ENCODE data around the gene CSDE1.

CSDE1 gene

GRCh38 chr1:114692947-114693346 lies 64.8 kb downstream of the CSDE1 start:
- Histone ChIP-seq H3K36me3 (ENCODE audit: control insufficient read depth, low read length) (no peaks in the 10 kb centered on the region), H4K20me1 (ENCODE audit: control insufficient read depth, insufficient read depth, low read depth, low read length) (no peaks in the 10 kb centered on the region), H3K27me3 (ENCODE audit: control insufficient read depth, low read length) (no peaks in the 10 kb centered on the region; the same call in 1 of the 2 replicates), H3K9me2 (replicated peaks; ENCODE audit: control insufficient read depth, low read length) (no peaks in the 10 kb centered on the region), H3K9me3 (ENCODE audit: control insufficient read depth, insufficient read depth, low read length) (no peaks in the 10 kb centered on the region), H3K4me1 (ENCODE audit: control insufficient read depth, low read length) (no peaks in the 10 kb centered on the region), H3K4me2 (ENCODE audit: low read length) (no peak overlapping the region), H3F3A (ENCODE audit: control insufficient read depth, insufficient read depth) (no peaks in the 10 kb centered on the region), H3K4me3 (ENCODE audit: low read length) (no peak overlapping the region), H3K27ac (ENCODE audit: low read depth, low read length) (no peak overlapping the region), H3K79me2 (ENCODE audit: control insufficient read depth, low read length) (no peaks in the 10 kb centered on the region)
- no peak for TF ChIP-seq EZH2phosphoT487 (IDR thresholded peaks at IDR 0.05; ENCODE audit: borderline replicate concordance, low read length)
- no peak for TF ChIP-seq CTCF (IDR thresholded peaks at IDR 0.05; ENCODE audit: low read depth, low read length, poor library complexity, severe bottlenecking)

GRCh38 chr1:114691061-114691460 lies 66.7 kb downstream of the CSDE1 start:
- no peaks in the 10 kb centered on the region for H3K36me3 ChIP-seq (ENCODE audit: control insufficient read depth, low read length)
- no peaks in the 10 kb centered on the region for H3K4me1 ChIP-seq (ENCODE audit: control insufficient read depth, low read length)
- 0 out of 2 replicates have a peak, but pooled peaks cover 2% of the 10 kb centered on the region for H3K27me3 ChIP-seq (ENCODE audit: control insufficient read depth, low read length)
- TF ChIP-seq EZH2phosphoT487 (IDR thresholded peaks at IDR 0.05; ENCODE audit: borderline replicate concordance, low read length) (no peak), CTCF (IDR thresholded peaks at IDR 0.05; ENCODE audit: low read depth, low read length, poor library complexity, severe bottlenecking) (no peak)
- H3F3A ChIP-seq (ENCODE audit: control insufficient read depth, insufficient read depth): no peaks in the 10 kb centered on the region
- no peak overlapping the region for H3K4me2 ChIP-seq (ENCODE audit: low read length)
- no peaks in the 10 kb centered on the region for H3K9me3 ChIP-seq (ENCODE audit: control insufficient read depth, insufficient read depth, low read length)
- no peaks in the 10 kb centered on the region for H4K20me1 ChIP-seq (ENCODE audit: control insufficient read depth, insufficient read depth, low read depth, low read length)
- no peak overlapping the region for H3K4me3 ChIP-seq (ENCODE audit: low read length)
- H3K27ac ChIP-seq (ENCODE audit: low read depth, low read length): no peak overlapping the region
- no peaks in the 10 kb centered on the region for H3K9me2 ChIP-seq (replicated peaks; ENCODE audit: control insufficient read depth, low read length)
- H3K79me2 ChIP-seq (ENCODE audit: control insufficient read depth, low read length): no peaks in the 10 kb centered on the region

GRCh38 chr1:114690148-114690547 lies 67.6 kb downstream of the CSDE1 start:
- no peaks in the 10 kb centered on the region for H3F3A ChIP-seq (ENCODE audit: control insufficient read depth, insufficient read depth)
- H3K36me3 ChIP-seq (ENCODE audit: control insufficient read depth, low read length): no peaks in the 10 kb centered on the region
- no peaks in the 10 kb centered on the region for H3K79me2 ChIP-seq (ENCODE audit: control insufficient read depth, low read length)
- H3K27ac ChIP-seq (ENCODE audit: low read depth, low read length): no peak overlapping the region
- TF ChIP-seq CTCF (IDR thresholded peaks at IDR 0.05; ENCODE audit: low read depth, low read length, poor library complexity, severe bottlenecking) (no peak), EZH2phosphoT487 (IDR thresholded peaks at IDR 0.05; ENCODE audit: borderline replicate concordance, low read length) (no peak)
- no peak overlapping the region for H3K4me2 ChIP-seq (ENCODE audit: low read length)
- no peaks in the 10 kb centered on the region for H3K9me2 ChIP-seq (replicated peaks; ENCODE audit: control insufficient read depth, low read length)
- H3K27me3 ChIP-seq (ENCODE audit: control insufficient read depth, low read length): 0 out of 2 replicates have a peak, but pooled peaks cover 2% of the 10 kb centered on the region
- no peaks in the 10 kb centered on the region for H3K4me1 ChIP-seq (ENCODE audit: control insufficient read depth, low read length)
- H4K20me1 ChIP-seq (ENCODE audit: control insufficient read depth, insufficient read depth, low read depth, low read length): no peaks in the 10 kb centered on the region
- H3K4me3 ChIP-seq (ENCODE audit: low read length): no peak overlapping the region
- no peaks in the 10 kb centered on the region for H3K9me3 ChIP-seq (ENCODE audit: control insufficient read depth, insufficient read depth, low read length)
